Measurements from ENCODE around the gene EXOC4.

The EXOC4 gene

DNA sequence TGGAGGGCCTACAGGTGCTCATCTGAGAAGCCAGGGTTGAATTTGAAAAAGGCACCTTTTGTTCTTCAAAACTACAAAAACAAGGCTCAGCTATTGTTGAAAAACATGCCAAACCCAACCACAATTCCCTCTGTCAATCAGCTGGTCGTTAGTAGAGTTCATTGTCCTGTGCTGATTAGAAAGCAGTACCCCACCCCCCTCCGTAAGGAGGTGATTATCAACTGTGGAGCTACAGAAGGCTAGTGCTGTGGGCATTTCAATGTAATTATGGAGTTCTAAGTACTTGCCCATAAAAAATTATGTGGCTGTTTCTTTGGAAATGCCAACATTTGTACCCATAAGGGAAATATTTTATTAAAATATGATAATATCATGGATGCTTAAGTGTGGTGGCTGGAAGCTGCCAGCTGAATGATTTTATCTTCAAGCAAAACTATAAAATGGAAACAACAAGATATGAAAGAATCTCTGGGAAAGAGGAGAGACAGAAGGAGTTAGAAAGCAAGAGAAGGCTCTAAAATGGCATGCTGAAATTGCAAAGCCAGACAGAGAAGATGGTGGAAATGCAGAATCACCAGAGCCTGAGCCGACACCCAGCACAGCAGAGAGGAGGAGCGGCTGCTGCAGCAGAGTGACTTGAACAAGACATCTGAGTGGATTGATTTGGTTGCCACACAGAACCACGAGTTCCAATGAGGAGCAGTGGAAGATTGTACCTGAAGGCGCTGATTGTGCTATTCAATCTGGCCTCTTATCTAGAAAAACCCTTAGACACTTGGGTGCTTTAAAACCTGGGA is 694.8 kb downstream of the EXOC4 start:
- H2AK5ac ChIP-seq (ENCODE audit: low read depth, low read length), result no peak overlapping the region
- no peak overlapping the region for H3K4me2 ChIP-seq (ENCODE audit: insufficient read depth, low read length, poor library complexity, severe bottlenecking)
- peaks cover 3 to 4% of the 10 kb centered on the region in 2 donors for H3K4me1 ChIP-seq (ENCODE audit: control insufficient read depth in 2 of 2, insufficient read depth in 1 of 2, low read depth in 1 of 2, low read length in 2 of 2)
- no peak for DNase-seq (ENCODE audit: low spot score)
- H2AFZ ChIP-seq (ENCODE audit: low read length), result no peak overlapping the region
- H4K8ac ChIP-seq (ENCODE audit: low read depth, low read length), result no peak overlapping the region
- H3K9ac ChIP-seq (ENCODE audit: low read depth, low read length, poor library complexity), result no peak overlapping the region
- no peaks in the 10 kb centered on the region for H3K36me3 ChIP-seq (replicated peaks in 1 of 2; ENCODE audit: control insufficient read depth in 2 of 2, insufficient read depth in 2 of 2, low read length in 2 of 2)
- no peak overlapping the region for H2BK120ac ChIP-seq (ENCODE audit: low read depth, low read length)
- H3K9me3 ChIP-seq (replicated peaks in 1 of 2; ENCODE audit: control insufficient read depth in 2 of 2, insufficient read depth in 1 of 2, low read depth in 1 of 2, low read length in 2 of 2), result no peaks in the 10 kb centered on the region
- H3K23ac ChIP-seq (ENCODE audit: low read depth, low read length, poor library complexity), result no peak overlapping the region
- H3K27ac ChIP-seq (replicated peaks; ENCODE audit: low read length), result no peak overlapping the region
- H3K4me3 ChIP-seq (ENCODE audit: low read length in 2 of 2), result no peak overlapping the region
- no peak overlapping the region for H3K4ac ChIP-seq (ENCODE audit: low read length)
- no peak overlapping the region for H2BK15ac ChIP-seq (ENCODE audit: low read length)
- no peak overlapping the region for H3K14ac ChIP-seq (ENCODE audit: low read length)
- no peak overlapping the region for H2BK5ac ChIP-seq (ENCODE audit: low read length)
- H2BK12ac ChIP-seq (ENCODE audit: low read length), result no peak overlapping the region
- H3K18ac ChIP-seq (ENCODE audit: low read length), result no peak overlapping the region
- WGBS, 2 donors (ENCODE audit: extremely low coverage in 2 of 2, insufficient read length in 2 of 2, insufficient replicate concordance in 1 of 2), result no CpG with 5 or more reads among the region's 6 CpGs
- no peaks in the 10 kb centered on the region for H3K27me3 ChIP-seq (ENCODE audit: control insufficient read depth in 3 of 3, insufficient read depth in 3 of 3, low read depth in 1 of 3, low read length in 3 of 3)
- H3K79me1 ChIP-seq (ENCODE audit: low read depth, low read length), result no peaks in the 10 kb centered on the region
- no peak overlapping the region for H4K91ac ChIP-seq (ENCODE audit: low read depth, low read length, poor library complexity)

DNA sequence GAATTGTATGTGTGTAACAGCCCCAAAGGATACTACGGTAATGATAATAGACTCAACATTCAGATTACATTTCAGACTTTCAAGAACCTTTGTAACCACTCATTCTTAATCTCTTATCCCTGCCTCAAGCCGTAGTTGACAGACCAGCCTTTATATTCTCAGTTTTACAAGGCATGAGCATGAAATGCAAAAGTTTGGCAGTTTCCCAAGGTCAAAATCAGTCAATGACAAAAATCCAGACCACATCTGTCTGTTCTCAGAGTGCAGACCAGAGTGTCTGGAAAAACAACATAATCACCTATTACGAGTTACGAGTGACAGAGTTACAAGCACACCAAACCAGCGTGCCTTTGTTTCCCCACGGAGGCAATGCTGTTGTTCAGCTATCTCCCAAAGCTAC is 695.7 kb downstream of the EXOC4 start:
- H2BK15ac ChIP-seq (ENCODE audit: low read length), result no peak overlapping the region
- H3K4ac ChIP-seq (ENCODE audit: low read length), result no peak overlapping the region
- no peak overlapping the region for H3K18ac ChIP-seq (ENCODE audit: low read length)
- H2AFZ ChIP-seq (ENCODE audit: low read length), result no peak overlapping the region
- H3K27me3 ChIP-seq (ENCODE audit: control insufficient read depth in 3 of 3, insufficient read depth in 3 of 3, low read depth in 1 of 3, low read length in 3 of 3), result no peaks in the 10 kb centered on the region
- H3K9me3 ChIP-seq (replicated peaks in 1 of 2; ENCODE audit: control insufficient read depth in 2 of 2, insufficient read depth in 1 of 2, low read depth in 1 of 2, low read length in 2 of 2), result no peaks in the 10 kb centered on the region
- H3K4me1 ChIP-seq (ENCODE audit: control insufficient read depth in 2 of 2, insufficient read depth in 1 of 2, low read depth in 1 of 2, low read length in 2 of 2), result peaks cover 3 to 4% of the 10 kb centered on the region in 2 donors
- no peak overlapping the region for H2BK120ac ChIP-seq (ENCODE audit: low read depth, low read length)
- H3K9ac ChIP-seq (ENCODE audit: low read depth, low read length, poor library complexity), result no peak overlapping the region
- H2BK12ac ChIP-seq (ENCODE audit: low read length), result no peak overlapping the region
- H3K79me1 ChIP-seq (ENCODE audit: low read depth, low read length), result no peaks in the 10 kb centered on the region
- H4K91ac ChIP-seq (ENCODE audit: low read depth, low read length, poor library complexity), result no peak overlapping the region
- no peak overlapping the region for H3K4me2 ChIP-seq (ENCODE audit: insufficient read depth, low read length, poor library complexity, severe bottlenecking)
- no peak overlapping the region for H4K8ac ChIP-seq (ENCODE audit: low read depth, low read length)
- no peak overlapping the region for H3K27ac ChIP-seq (replicated peaks; ENCODE audit: low read length)
- H2BK5ac ChIP-seq (ENCODE audit: low read length), result no peak overlapping the region
- no peaks in the 10 kb centered on the region for H3K36me3 ChIP-seq (replicated peaks in 1 of 2; ENCODE audit: control insufficient read depth in 2 of 2, insufficient read depth in 2 of 2, low read length in 2 of 2)
- H3K14ac ChIP-seq (ENCODE audit: low read length), result no peak overlapping the region
- DNase-seq (ENCODE audit: low spot score), result no peak
- H2AK5ac ChIP-seq (ENCODE audit: low read depth, low read length), result no peak overlapping the region
- H3K4me3 ChIP-seq (ENCODE audit: low read length in 2 of 2), result no peak overlapping the region
- H3K23ac ChIP-seq (ENCODE audit: low read depth, low read length, poor library complexity), result no peak overlapping the region
- no CpG with 5 or more reads among the region's 6 CpGs for WGBS, 2 donors (ENCODE audit: extremely low coverage in 2 of 2, insufficient read length in 2 of 2, insufficient replicate concordance in 1 of 2)

- no peak overlapping the region for H4K91ac ChIP-seq (ENCODE audit: low read depth, low read length, poor library complexity)
- H3K27ac ChIP-seq (replicated peaks; ENCODE audit: low read length), result no peak overlapping the region
- H3K9me3 ChIP-seq (replicated peaks in 1 of 2; ENCODE audit: control insufficient read depth in 2 of 2, insufficient read depth in 1 of 2, low read depth in 1 of 2, low read length in 2 of 2), result peaks cover 10 to 15% of the 10 kb centered on the region in 2 donors
- peaks cover 0 to 3% of the 10 kb centered on the region in 2 donors for H3K36me3 ChIP-seq (replicated peaks in 1 of 2; ENCODE audit: control insufficient read depth in 2 of 2, insufficient read depth in 2 of 2, low read length in 2 of 2)
- no peak overlapping the region for H3K4me2 ChIP-seq (ENCODE audit: insufficient read depth, low read length, poor library complexity, severe bottlenecking)
- WGBS, 2 donors (ENCODE audit: extremely low coverage in 2 of 2, insufficient read length in 2 of 2, insufficient replicate concordance in 1 of 2), result no CpG with 5 or more reads among the region's 4 CpGs
- H2AFZ ChIP-seq (ENCODE audit: low read length), result no peak overlapping the region
- no peak overlapping the region for H2BK5ac ChIP-seq (ENCODE audit: low read length)
- H3K9ac ChIP-seq (ENCODE audit: low read depth, low read length, poor library complexity), result no peak overlapping the region
- no peak overlapping the region for H2BK12ac ChIP-seq (ENCODE audit: low read length)
- H2BK120ac ChIP-seq (ENCODE audit: low read depth, low read length), result no peak overlapping the region
- no peak for DNase-seq (ENCODE audit: low spot score)
- no peak overlapping the region for H2BK15ac ChIP-seq (ENCODE audit: low read length)
- H2AK5ac ChIP-seq (ENCODE audit: low read depth, low read length), result no peak overlapping the region
- no peak overlapping the region for H3K4ac ChIP-seq (ENCODE audit: low read length)
- no peak overlapping the region for H4K8ac ChIP-seq (ENCODE audit: low read depth, low read length)
- peaks cover 2% of the 10 kb centered on the region for H3K79me1 ChIP-seq (ENCODE audit: low read depth, low read length)
- no peak overlapping the region for H3K18ac ChIP-seq (ENCODE audit: low read length)
- no peaks in the 10 kb centered on the region for H3K27me3 ChIP-seq (ENCODE audit: control insufficient read depth in 3 of 3, insufficient read depth in 3 of 3, low read depth in 1 of 3, low read length in 3 of 3)
- no peak overlapping the region for H3K4me3 ChIP-seq (ENCODE audit: low read length in 2 of 2)
- H3K14ac ChIP-seq (ENCODE audit: low read length), result no peak overlapping the region
- no peak overlapping the region for H3K23ac ChIP-seq (ENCODE audit: low read depth, low read length, poor library complexity)
- peaks cover 3 to 4% of the 10 kb centered on the region in 2 donors for H3K4me1 ChIP-seq (ENCODE audit: control insufficient read depth in 2 of 2, insufficient read depth in 1 of 2, low read depth in 1 of 2, low read length in 2 of 2)
Measured at GRCh38 chr7:133950855-133951254, 698.0 kb downstream of the EXOC4 start.

GRCh38 chr7:133955208-133955607 is 702.3 kb downstream of the EXOC4 start:
- no peak overlapping the region for H2BK12ac ChIP-seq (ENCODE audit: low read length)
- no peak overlapping the region for H4K8ac ChIP-seq (ENCODE audit: low read depth, low read length)
- no peak overlapping the region for H3K4me3 ChIP-seq (ENCODE audit: low read length in 2 of 2)
- no peak overlapping the region for H3K18ac ChIP-seq (ENCODE audit: low read length)
- no peak overlapping the region for H2BK15ac ChIP-seq (ENCODE audit: low read length)
- WGBS, 2 donors (ENCODE audit: extremely low coverage in 2 of 2, insufficient read length in 2 of 2, insufficient replicate concordance in 1 of 2), result no CpG with 5 or more reads among the region's 2 CpGs
- H2AK5ac ChIP-seq (ENCODE audit: low read depth, low read length), result no peak overlapping the region
- no peak overlapping the region for H3K4me2 ChIP-seq (ENCODE audit: insufficient read depth, low read length, poor library complexity, severe bottlenecking)
- peaks cover 2% of the 10 kb centered on the region for H3K79me1 ChIP-seq (ENCODE audit: low read depth, low read length)
- H3K9me3 ChIP-seq (replicated peaks in 1 of 2; ENCODE audit: control insufficient read depth in 2 of 2, insufficient read depth in 1 of 2, low read depth in 1 of 2, low read length in 2 of 2), result peaks cover 10 to 17% of the 10 kb centered on the region in 2 donors
- H3K9ac ChIP-seq (ENCODE audit: low read depth, low read length, poor library complexity), result no peak overlapping the region
- H2BK5ac ChIP-seq (ENCODE audit: low read length), result no peak overlapping the region
- no peak overlapping the region for H3K4ac ChIP-seq (ENCODE audit: low read length)
- no peaks in the 10 kb centered on the region for H3K27me3 ChIP-seq (ENCODE audit: control insufficient read depth in 3 of 3, insufficient read depth in 3 of 3, low read depth in 1 of 3, low read length in 3 of 3)
- no peak for DNase-seq (ENCODE audit: low spot score)
- H3K23ac ChIP-seq (ENCODE audit: low read depth, low read length, poor library complexity), result no peak overlapping the region
- H3K36me3 ChIP-seq (replicated peaks in 1 of 2; ENCODE audit: control insufficient read depth in 2 of 2, insufficient read depth in 2 of 2, low read length in 2 of 2), result peaks cover 0 to 3% of the 10 kb centered on the region in 2 donors
- H3K4me1 ChIP-seq (ENCODE audit: control insufficient read depth in 2 of 2, insufficient read depth in 1 of 2, low read depth in 1 of 2, low read length in 2 of 2), result peaks cover 2 to 5% of the 10 kb centered on the region in 2 donors
- H2AFZ ChIP-seq (ENCODE audit: low read length), result no peak overlapping the region
- no peak overlapping the region for H4K91ac ChIP-seq (ENCODE audit: low read depth, low read length, poor library complexity)
- H3K14ac ChIP-seq (ENCODE audit: low read length), result no peak overlapping the region
- H3K27ac ChIP-seq (replicated peaks; ENCODE audit: low read length), result no peak overlapping the region
- H2BK120ac ChIP-seq (ENCODE audit: low read depth, low read length), result no peak overlapping the region
